ENCODE measurements around the gene SLC5A8.

SLC5A8 gene

GRCh38 chr12:101209319-101210302 lies at the start of gene SLC5A8:
SLC5A8 (minus strand) TSS chr12:101210238; CDS start chr12:101209848, 390 bp downstream.
- DNase-seq, result no peak

GRCh38 chr12:101257357-101257756 lies 47.3 kb upstream of the SLC5A8 start:
- no peak for DNase-seq

- no peak for DNase-seq
These were observed 46.2 kb upstream of the SLC5A8 start for GRCh38 chr12:101256266-101256665.

GRCh38 chr12:101243616-101244015 lies 33.6 kb upstream of the SLC5A8 start:
- no peak for DNase-seq

- no peak for DNase-seq
These were observed 33.0 kb upstream of the SLC5A8 start for GRCh38 chr12:101243074-101243473.

- DNase-seq, result no peak
These were observed 28.8 kb upstream of the SLC5A8 start for GRCh38 chr12:101238800-101239329.

GRCh38 chr12:101238306-101238705 lies 28.3 kb upstream of the SLC5A8 start:
- no peak for DNase-seq

- DNase-seq, result no peak
These were observed 25.6 kb upstream of the SLC5A8 start for GRCh38 chr12:101235686-101236085.

GRCh38 chr12:101231636-101232035 lies 21.6 kb upstream of the SLC5A8 start:
- no peak for DNase-seq

GRCh38 chr12:101230547-101230946 lies 20.5 kb upstream of the SLC5A8 start:
- DNase-seq, result no peak

GRCh38 chr12:101229841-101230241 lies 19.8 kb upstream of the SLC5A8 start:
- DNase-seq, result no peak

- no peak for DNase-seq
These were observed 11.3 kb upstream of the SLC5A8 start for GRCh38 chr12:101221301-101221700.

- no peak for DNase-seq
These were observed 6.8 kb upstream of the SLC5A8 start for GRCh38 chr12:101216810-101217209.

- DNase-seq, result no peak
These were observed 2.8 kb downstream of the SLC5A8 start for GRCh38 chr12:101207086-101207780.

GRCh38 chr12:101204602-101205304 lies 5.3 kb downstream of the SLC5A8 start:
- DNase-seq, result no peak

GRCh38 chr12:101200824-101201223 lies 9.2 kb downstream of the SLC5A8 start:
- DNase-seq, result no peak

- no peak for DNase-seq
These were observed 9.9 kb downstream of the SLC5A8 start for GRCh38 chr12:101200145-101200544.

- DNase-seq, result no peak
These were observed 23.7 kb downstream of the SLC5A8 start for GRCh38 chr12:101186291-101186690.

GRCh38 chr12:101181776-101182175 lies 28.3 kb downstream of the SLC5A8 start:
- DNase-seq, result no peak

- no peak for DNase-seq
These were observed 35.5 kb downstream of the SLC5A8 start for GRCh38 chr12:101174541-101174940.

GRCh38 chr12:101173197-101173749 lies 36.8 kb downstream of the SLC5A8 start:
- DNase-seq, result no peak

GRCh38 chr12:101172316-101172715 lies 37.7 kb downstream of the SLC5A8 start:
- no peak for DNase-seq

GRCh38 chr12:101168001-101168400 lies 42.0 kb downstream of the SLC5A8 start:
- DNase-seq, result no peak
